MM.1S (cell line): ENCODE data around the gene SFXN1.

Source experiments
- DNase-seq: peaks from one replicate; pipeline ENCODE4 v3.0.0-alpha.2; 2015
- H2AFZ ChIP-seq: fragments of 300-600 bp; sonication (generic); 2 replicates; pipeline ENCODE4 v1.6.0; 2016; ENCODE audit warnings: antibody characterized with exemption, low read length
- H3F3A ChIP-seq: fragments of 300-600 bp; sonication (generic); 2 replicates; pipeline ENCODE4 v1.6.1; 2016; ENCODE audit warnings: mild to moderate bottlenecking, antibody characterized with exemption, low read length, moderate library complexity, mixed read lengths; ENCODE audit not compliant: insufficient read depth
- H3K27ac ChIP-seq: fragments of 300-600 bp; sonication (generic); 2 replicates; pipeline ENCODE4 v1.5.1; 2016; ENCODE audit warnings: mild to moderate bottlenecking, low read length
- H3K27me3 ChIP-seq: fragments of 300-600 bp; sonication (generic); replicated peaks from 2 replicates; pipeline ENCODE4 v1.6.0; 2016; ENCODE audit warnings: low read length; ENCODE audit not compliant: insufficient read depth
- H3K36me3 ChIP-seq: fragments of 300-600 bp; sonication (generic); replicated peaks from 2 replicates; pipeline ENCODE4 v1.6.1; 2016; ENCODE audit warnings: mild to moderate bottlenecking, low read length, mixed read lengths; ENCODE audit not compliant: insufficient read depth
- H3K4me1 ChIP-seq: fragments of 300-600 bp; sonication (generic); 2 replicates; pipeline ENCODE4 v1.6.1; 2016; ENCODE audit warnings: low read length, mixed read lengths
- H3K4me2 ChIP-seq: fragments of 300-600 bp; sonication (generic); 2 replicates; pipeline ENCODE4 v1.6.0; 2016; ENCODE audit warnings: low read depth, low read length
- H3K4me3 ChIP-seq: fragments of 300-600 bp; sonication (generic); 2 replicates; pipeline ENCODE4 v1.5.1; 2016; ENCODE audit warnings: low read length, mixed read lengths
- H3K79me2 ChIP-seq: fragments of 300-600 bp; sonication (generic); 2 replicates; pipeline ENCODE4 v1.6.1; 2016; ENCODE audit warnings: mixed run types, low read length, mixed read lengths
- H3K9ac ChIP-seq: fragments of 300-600 bp; sonication (generic); 2 replicates; pipeline ENCODE4 v1.6.1; 2016; ENCODE audit warnings: low read length, mixed read lengths
- H3K9me2 ChIP-seq: fragments of 300-600 bp; sonication (generic); replicated peaks from 2 replicates; pipeline ENCODE4 v1.6.1; 2016; ENCODE audit warnings: mild to moderate bottlenecking, low read length, mixed read lengths; ENCODE audit not compliant: insufficient read depth
- H3K9me3 ChIP-seq: fragments of 300-600 bp; sonication (generic); replicated peaks from 2 replicates; pipeline ENCODE4 v1.6.1; 2016; ENCODE audit warnings: mild to moderate bottlenecking, low read length, mixed read lengths; ENCODE audit not compliant: insufficient read depth
- H4K20me1 ChIP-seq: fragments of 300-600 bp; sonication (generic); 2 replicates; pipeline ENCODE4 v1.6.1; 2016; ENCODE audit warnings: mild to moderate bottlenecking, low read length, moderate library complexity, mixed read lengths; ENCODE audit not compliant: insufficient read depth
- CTCF ChIP-seq: fragments of 300-600 bp; sonication (generic); IDR thresholded peaks from 2 replicates; pipeline ENCODE4 v1.5.1; 2016; ENCODE audit warnings: antibody characterized with exemption, low read length, mixed read lengths
- EZH2 ChIP-seq: fragments of 300-600 bp; sonication (generic); optimal IDR thresholded peaks from 2 replicates; pipeline ENCODE3; 2017; ENCODE audit warnings: low read depth, mild to moderate bottlenecking, antibody characterized with exemption, low read length, mixed read lengths
- EZH2phosphoT487 ChIP-seq: fragments of 300-600 bp; sonication (generic); IDR thresholded peaks from 2 replicates; pipeline ENCODE4 v1.6.1; 2018; ENCODE audit warnings: antibody characterized with exemption, low read length

SFXN1 gene

GRCh38 chr5:175535796-175536195, 57.4 kb downstream of the SFXN1 start:
- H3K79me2 ChIP-seq, result no peaks in the 10 kb centered on the region
- DNase-seq, result no peak
- H2AFZ ChIP-seq, result no peak overlapping the region
- H3K9me3 ChIP-seq, result no peaks in the 10 kb centered on the region
- no peaks in the 10 kb centered on the region for H3K27me3 ChIP-seq
- peaks cover 17% of the 10 kb centered on the region for H3K4me1 ChIP-seq
- H3K36me3 ChIP-seq, result no peaks in the 10 kb centered on the region
- no peak overlapping the region for H3K4me2 ChIP-seq
- H3K4me3 ChIP-seq, result no peak overlapping the region
- H3F3A ChIP-seq, result peaks cover 11% of the 10 kb centered on the region
- no peak overlapping the region for H3K9ac ChIP-seq
- no peaks in the 10 kb centered on the region for H3K9me2 ChIP-seq
- H4K20me1 ChIP-seq, result no peaks in the 10 kb centered on the region
- no peak overlapping the region for H3K27ac ChIP-seq
- TF ChIP-seq CTCF (no peak), EZH2 (no peak), EZH2phosphoT487 (no peak)

GRCh38 chr5:175538576-175538975, 60.2 kb downstream of the SFXN1 start:
- peaks cover 17% of the 10 kb centered on the region for H3K4me1 ChIP-seq
- peaks cover 5% of the 10 kb centered on the region for H3F3A ChIP-seq
- H3K36me3 ChIP-seq, result no peaks in the 10 kb centered on the region
- no peak overlapping the region for H3K4me3 ChIP-seq
- no peaks in the 10 kb centered on the region for H3K27me3 ChIP-seq
- no peaks in the 10 kb centered on the region for H3K9me2 ChIP-seq
- TF ChIP-seq EZH2phosphoT487 (no peak), EZH2 (no peak), CTCF (no peak)
- no peaks in the 10 kb centered on the region for H3K9me3 ChIP-seq
- H3K4me2 ChIP-seq, result peak overlapping the region; percentile 43
- peak overlapping the region; percentile 8; the same call in 1 of the 2 replicates for H3K27ac ChIP-seq
- no peaks in the 10 kb centered on the region for H4K20me1 ChIP-seq
- H3K9ac ChIP-seq, result no peak overlapping the region
- no peaks in the 10 kb centered on the region for H3K79me2 ChIP-seq
- peak; percentile 75 for DNase-seq
- no peak overlapping the region for H2AFZ ChIP-seq

- Histone ChIP-seq H3K27me3 (no peaks in the 10 kb centered on the region), H3F3A (peaks cover 4% of the 10 kb centered on the region; the same call in 1 of the 2 replicates), H3K4me3 (no peak overlapping the region), H4K20me1 (no peaks in the 10 kb centered on the region), H3K79me2 (no peaks in the 10 kb centered on the region), H3K4me1 (peaks cover 17% of the 10 kb centered on the region), H2AFZ (no peak overlapping the region), H3K9ac (no peak overlapping the region), H3K36me3 (no peaks in the 10 kb centered on the region), H3K27ac (no peak overlapping the region), H3K9me2 (no peaks in the 10 kb centered on the region), H3K4me2 (no peak overlapping the region), H3K9me3 (no peaks in the 10 kb centered on the region)
- no peak for TF ChIP-seq CTCF
- no peak for TF ChIP-seq EZH2phosphoT487
- TF ChIP-seq EZH2, result no peak
- no peak for DNase-seq
These were observed 61.6 kb downstream of the SFXN1 start for GRCh38 chr5:175539936-175540335.
